A549 (cell line): ENCODE results near the gene CA10. TPM values are rescaled to one million over a fixed set of nuclear protein-coding genes. Genes with fewer than 3 reads are reported as not detected.

Experiments
- ATAC-seq, 2 experiments: fragments of 200-7000 bp in 1 of 2; fragments of >200 bp in 1 of 2; cut with Nextera tagmentation in 1 of 2; cut with Tn5 transposase in 1 of 2; 3 replicates each; pipeline versions ENCODE4 v1.8.0 to v1.9.1; 2018 to 2020; ENCODE audit warnings: mild to moderate bottlenecking in 1 of 2, moderate library complexity in 1 of 2
- CTCF ChIA-PET: fragments of 300-600 bp; sonication (Branson Sonifier 250); formaldehyde crosslinking; extraction: SDS; loops from one replicate; lab custom pipeline; 2021; ENCODE audit warnings: antibody characterized with exemption, inconsistent platforms; lab: Yijun Ruan, JAX
- POLR2A ChIA-PET: fragments of 350-600 bp; formaldehyde crosslinking; extraction: SDS; loops from one replicate; lab custom pipeline; 2021; ENCODE audit warnings: antibody characterized with exemption, inconsistent platforms; lab: Yijun Ruan, JAX
- DNase-seq, 2 experiments: peaks; one replicate each; pipeline versions ENCODE4 v3.0.0 to v3.0.0-alpha.2; 2011 to 2016; ENCODE audit warnings: low read depth in 1 of 2, low spot score in 1 of 2
- FAIRE-seq: peaks from 2 replicates; lab custom pipeline; 2011; peaks lifted over from hg19 to GRCh38; lab: Jason Lieb, UNC
- H3K27ac ChIP-seq, 2 experiments: fragments of >200 bp; sonication (Bioruptor Twin); formaldehyde crosslinking; 3 replicates each; pipeline ENCODE4 v1.5.1; 2016 to 2017
- H3K4me1 ChIP-seq: fragments of >200 bp; sonication (Bioruptor Twin); formaldehyde crosslinking; 3 replicates; pipeline ENCODE4 v1.6.1; 2016
- H3K4me2 ChIP-seq: fragments of >200 bp; sonication (Bioruptor Twin); formaldehyde crosslinking; 3 replicates; pipeline ENCODE4 v1.6.1; 2016
- H3K4me3 ChIP-seq: fragments of >200 bp; sonication (Bioruptor Twin); formaldehyde crosslinking; 3 replicates; pipeline ENCODE4 v1.5.1; 2016
- H3K9me3 ChIP-seq: fragments of >200 bp; sonication (Bioruptor Twin); formaldehyde crosslinking; 3 replicates; pipeline ENCODE4 v1.6.1; 2016
- BCL3 ChIP-seq: fragments of >200 bp; sonication (Bioruptor Twin); formaldehyde crosslinking; IDR thresholded peaks from 3 replicates; pipeline ENCODE4 v1.6.1; 2016
- CEBPB ChIP-seq, 2 experiments: fragments of >200 bp in 1 of 2; sonication (Bioruptor Twin) in 1 of 2; formaldehyde crosslinking in 1 of 2; IDR thresholded peaks; 2 replicates each; pipeline ENCODE4 v1.6.1; 2012 to 2016
- CHD2 ChIP-seq: fragments of 150-350 bp; IDR thresholded peaks from 2 replicates; pipeline ENCODE4 v1.6.1; 2014; ENCODE audit warnings: low read length; ENCODE audit not compliant: partially characterized antibody
- E2F6 ChIP-seq: IDR thresholded peaks from 2 replicates; pipeline ENCODE4 v1.6.1; 2012; ENCODE audit warnings: low read depth, borderline replicate concordance
- EHMT2 ChIP-seq: fragments of 200-600 bp; sonication (generic); IDR thresholded peaks from 2 replicates; pipeline ENCODE4 v1.6.1; 2016; ENCODE audit warnings: antibody characterized with exemption, low read depth, mild to moderate bottlenecking, moderate library complexity
- ELK1 ChIP-seq: fragments of 150-350 bp; IDR thresholded peaks from 2 replicates; pipeline ENCODE4 v1.6.1; 2014; ENCODE audit warnings: low read depth, mild to moderate bottlenecking, low read length
- EP300 ChIP-seq, 2 experiments: fragments of >200 bp; sonication (Bioruptor Twin); formaldehyde crosslinking; IDR thresholded peaks; 2 replicates in 1 of 2; 3 replicates in 1 of 2; pipeline ENCODE4 v1.6.1; 2016 to 2017
- GATA3 ChIP-seq: IDR thresholded peaks from 2 replicates; pipeline ENCODE4 v1.6.1; 2012; ENCODE audit warnings: borderline replicate concordance
- HES2 ChIP-seq: fragments of >200 bp; sonication (Bioruptor Twin); formaldehyde crosslinking; IDR thresholded peaks from 2 replicates; pipeline ENCODE4 v1.6.1; 2016
- HOXA7 ChIP-seq: fragments of 250-450 bp; sonication (Bioruptor Pico); IDR thresholded peaks from 2 replicates; pipeline ENCODE4 v1.5.0; 2020; ENCODE audit warnings: mild to moderate bottlenecking, moderate library complexity
- HOXB13 ChIP-seq: fragments of 250-450 bp; sonication (Bioruptor Pico); IDR thresholded peaks from 2 replicates; pipeline ENCODE4 v1.5.0; 2020; ENCODE audit warnings: low read depth, mild to moderate bottlenecking, moderate library complexity
- HOXB5 ChIP-seq: fragments of 250-450 bp; sonication (Bioruptor Pico); IDR thresholded peaks from 2 replicates; pipeline ENCODE4 v1.5.0; 2020; ENCODE audit warnings: mild to moderate bottlenecking, moderate library complexity
- JUNB ChIP-seq: fragments of >200 bp; sonication (Bioruptor Twin); formaldehyde crosslinking; IDR thresholded peaks from 2 replicates; pipeline ENCODE4 v1.6.1; 2016
- MAFK ChIP-seq: fragments of 450-650 bp; IDR thresholded peaks from 2 replicates; pipeline ENCODE4 v1.6.1; 2014; ENCODE audit not compliant: partially characterized antibody
- NFE2L2 ChIP-seq: fragments of 150-350 bp; conservative IDR thresholded peaks from 2 replicates; pipeline ENCODE4 v1.6.1; 2014; ENCODE audit warnings: low read length
- PBX3 ChIP-seq: IDR thresholded peaks from 2 replicates; pipeline ENCODE4 v1.6.1; 2012
- POLR2A ChIP-seq: IDR thresholded peaks from 2 replicates; pipeline ENCODE4 v1.6.1; 2012; ENCODE audit warnings: mild to moderate bottlenecking, low read length
- POLR2AphosphoS2 ChIP-seq: conservative IDR thresholded peaks from 2 replicates; pipeline ENCODE4 v1.6.1; 2012; ENCODE audit warnings: low read length, improper control_type of control experiment, inconsistent platforms
- RCOR1 ChIP-seq: fragments of 150-350 bp; IDR thresholded peaks from 2 replicates; pipeline ENCODE4 v1.6.1; 2014; ENCODE audit warnings: antibody characterized with exemption, low read length, low read depth
- RNF2 ChIP-seq: fragments of 200-600 bp; sonication (generic); IDR thresholded peaks from 2 replicates; pipeline ENCODE4 v1.6.1; 2016; ENCODE audit warnings: low read depth, mild to moderate bottlenecking, antibody characterized with exemption, moderate library complexity, borderline replicate concordance
- SMC3 ChIP-seq: fragments of >200 bp; sonication (Bioruptor Twin); formaldehyde crosslinking; IDR thresholded peaks from 3 replicates; pipeline ENCODE4 v1.6.1; 2018; ENCODE audit warnings: inconsistent platforms
- USF2 ChIP-seq: fragments of 450-650 bp; IDR thresholded peaks from 2 replicates; pipeline ENCODE4 v1.6.1; 2014; ENCODE audit warnings: antibody characterized with exemption
- ZFP36 ChIP-seq: fragments of 450-650 bp; IDR thresholded peaks from 2 replicates; pipeline ENCODE4 v1.6.1; 2014; ENCODE audit warnings: borderline replicate concordance; ENCODE audit not compliant: partially characterized antibody
- ZNF302 ChIP-seq: fragments of 250-450 bp; sonication (Bioruptor Pico); IDR thresholded peaks from 2 replicates; pipeline ENCODE4 v1.9.0; 2021; ENCODE audit warnings: inconsistent platforms, mild to moderate bottlenecking, moderate library complexity
- ZSCAN20 ChIP-seq: fragments of 250-450 bp; sonication (Bioruptor Pico); IDR thresholded peaks from 2 replicates; pipeline ENCODE4 v1.8.0; 2022; ENCODE audit warnings: mild to moderate bottlenecking, moderate library complexity
- WGBS: methylation state at CpG from one replicate; pipeline ENCODE4 v1.1.6; 2017; ENCODE audit errors: missing lambda C conversion rate; 5-methylcytosine and 5-hydroxymethylcytosine counted together
- polyA plus RNA-seq, 4 experiments: library from polyadenylated mRNA; depleted of rRNA in 3 of 4; stranded (reverse); fragments of >200 nt; fragmentation: RNase III in 1 of 4; extraction: RNeasy Plus Mini Kit Qiagen cat#74134 plus additional on column Dnase treatment in 1 of 4; gene quantifications; 2 replicates in 3 of 4; 3 replicates in 1 of 4; pipeline ENCODE4 v1.2.3, GENCODE V29; 2011 to 2017
- TF ChIP-seq, protein P1 (sequence below): fragments of 250-450 bp; sonication (Bioruptor Pico); IDR thresholded peaks from 2 replicates; pipeline ENCODE4 v1.5.0; 2021; ENCODE audit warnings: mild to moderate bottlenecking, moderate library complexity, borderline replicate concordance

The CA10 gene
- polyA plus RNA-seq, 2 of the 4 experiments (the other 2 are of a cell fraction): not detected

DNA sequence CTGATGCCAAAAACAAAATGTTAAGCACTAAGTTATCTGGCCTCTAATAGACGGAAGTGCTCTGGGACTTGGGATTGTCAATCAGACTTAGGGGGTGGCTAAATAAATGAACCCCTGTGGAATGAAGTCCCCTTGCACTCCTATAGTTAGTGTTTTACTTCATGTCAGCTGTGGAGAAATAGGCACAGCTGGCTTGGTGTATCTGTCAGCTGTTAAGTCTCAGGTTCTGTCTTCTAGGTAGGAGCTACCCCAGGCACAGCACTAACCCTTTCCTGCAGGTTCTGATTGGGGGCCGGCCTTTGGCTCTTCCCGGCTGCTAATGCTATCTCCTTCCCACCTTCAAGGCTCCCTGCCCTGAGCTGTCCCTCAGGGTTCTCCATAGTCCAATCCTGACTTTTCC, 487.6 kb downstream of the CA10 start:
- 40% methylated on average over 3 of the region's 3 CpGs for WGBS
- ChIA-PET CTCF (interaction anchor here (0.9 to 1.1 kb wide), 2 partner anchors 94 to 372 kb away, joined by 3 to 4 read pairs; no protein-coding TSS in a partner anchor), POLR2A (no interaction called here)
- Histone ChIP-seq H3K9me3 (peaks cover 6% of the 10 kb centered on the region), H3K27ac (no peak overlapping the region), H3K4me2 (no peak overlapping the region), H3K4me1 (no peaks in the 10 kb centered on the region), H3K4me3 (no peak overlapping the region)
- ATAC-seq (peak in 1 of 2 experiments; percentile 21; a peak in 1 of 6 replicates), DNase-seq (no peak), FAIRE-seq (no peak)
- TF ChIP-seq NFE2L2: no peak
- TF ChIP-seq JUNB: no peak
- TF ChIP-seq PBX3: no peak
- TF ChIP-seq CEBPB (IDR thresholded peaks at IDR 0.05): no peak
- no peak for TF ChIP-seq USF2
- TF ChIP-seq ELK1: no peak
- TF ChIP-seq HES2: no peak
- no peak for TF ChIP-seq ZNF302 (CRISPR knock-in tag)
- TF ChIP-seq SMC3: no peak
- no peak for TF ChIP-seq HOXA7 (CRISPR knock-in tag)
- TF ChIP-seq E2F6: no peak
- no peak for TF ChIP-seq BCL3
- TF ChIP-seq, protein P1, sequence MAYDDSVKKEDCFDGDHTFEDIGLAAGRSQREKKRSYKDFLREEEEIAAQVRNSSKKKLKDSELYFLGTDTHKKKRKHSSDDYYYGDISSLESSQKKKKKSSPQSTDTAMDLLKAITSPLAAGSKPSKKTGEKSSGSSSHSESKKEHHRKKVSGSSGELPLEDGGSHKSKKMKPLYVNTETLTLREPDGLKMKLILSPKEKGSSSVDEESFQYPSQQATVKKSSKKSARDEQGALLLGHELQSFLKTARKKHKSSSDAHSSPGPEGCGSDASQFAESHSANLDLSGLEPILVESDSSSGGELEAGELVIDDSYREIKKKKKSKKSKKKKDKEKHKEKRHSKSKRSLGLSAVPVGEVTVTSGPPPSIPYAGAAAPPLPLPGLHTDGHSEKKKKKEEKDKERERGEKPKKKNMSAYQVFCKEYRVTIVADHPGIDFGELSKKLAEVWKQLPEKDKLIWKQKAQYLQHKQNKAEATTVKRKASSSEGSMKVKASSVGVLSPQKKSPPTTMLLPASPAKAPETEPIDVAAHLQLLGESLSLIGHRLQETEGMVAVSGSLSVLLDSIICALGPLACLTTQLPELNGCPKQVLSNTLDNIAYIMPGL (CRISPR knock-in tag): no peak
- no peak for TF ChIP-seq EP300 (IDR thresholded peaks at IDR 0.05)

- WGBS: 51% methylated on average over 7 of the region's 11 CpGs
- Histone ChIP-seq H3K9me3 (peaks cover 6% of the 10 kb centered on the region), H3K27ac (no peak overlapping the region), H3K4me1 (no peaks in the 10 kb centered on the region), H3K4me3 (no peak overlapping the region)
- POLR2A ChIA-PET: no interaction called here
- DNase-seq: no peak
- TF ChIP-seq PBX3 (no peak), CEBPB (IDR thresholded peaks at IDR 0.05) (no peak), POLR2A (no peak), NFE2L2 (no peak), ZFP36 (no peak), POLR2AphosphoS2 (no peak), HOXB13 (CRISPR knock-in tag) (no peak), SMC3 (no peak), MAFK (no peak), CHD2 (no peak), RCOR1 (no peak), GATA3 (no peak), ZSCAN20 (CRISPR knock-in tag) (no peak), ZNF302 (CRISPR knock-in tag) (no peak), HOXB5 (no peak), RNF2 (no peak), BCL3 (no peak), EHMT2 (no peak)
- TF ChIP-seq, all 56 proteins: peak for 0
- CTCF ChIA-PET: interaction anchor here (1.6 kb wide), 1 partner anchor 10 kb away, joined by 5 read pairs; no protein-coding TSS in a partner anchor
- no peak overlapping the region for H3K4me2 ChIP-seq
- ATAC-seq (no peak; a peak in 1 of 6 replicates), FAIRE-seq (no peak)
These were observed 489.6 kb downstream of the CA10 start for GRCh38 chr17:51668963-51669246.
